ENCODE measurements around the gene SLC8A1.

- TF ChIP-seq, protein P1, sequence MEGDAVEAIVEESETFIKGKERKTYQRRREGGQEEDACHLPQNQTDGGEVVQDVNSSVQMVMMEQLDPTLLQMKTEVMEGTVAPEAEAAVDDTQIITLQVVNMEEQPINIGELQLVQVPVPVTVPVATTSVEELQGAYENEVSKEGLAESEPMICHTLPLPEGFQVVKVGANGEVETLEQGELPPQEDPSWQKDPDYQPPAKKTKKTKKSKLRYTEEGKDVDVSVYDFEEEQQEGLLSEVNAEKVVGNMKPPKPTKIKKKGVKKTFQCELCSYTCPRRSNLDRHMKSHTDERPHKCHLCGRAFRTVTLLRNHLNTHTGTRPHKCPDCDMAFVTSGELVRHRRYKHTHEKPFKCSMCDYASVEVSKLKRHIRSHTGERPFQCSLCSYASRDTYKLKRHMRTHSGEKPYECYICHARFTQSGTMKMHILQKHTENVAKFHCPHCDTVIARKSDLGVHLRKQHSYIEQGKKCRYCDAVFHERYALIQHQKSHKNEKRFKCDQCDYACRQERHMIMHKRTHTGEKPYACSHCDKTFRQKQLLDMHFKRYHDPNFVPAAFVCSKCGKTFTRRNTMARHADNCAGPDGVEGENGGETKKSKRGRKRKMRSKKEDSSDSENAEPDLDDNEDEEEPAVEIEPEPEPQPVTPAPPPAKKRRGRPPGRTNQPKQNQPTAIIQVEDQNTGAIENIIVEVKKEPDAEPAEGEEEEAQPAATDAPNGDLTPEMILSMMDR (IDR thresholded peaks at IDR 0.05; ENCODE audit: insufficient read depth, low read depth, low read length) = no peak
- TF ChIP-seq EZH2 (IDR thresholded peaks at IDR 0.05; ENCODE audit: insufficient read depth, low read length) = no peak
Observed at GRCh38 chr2:40394031-40394430, 57.9 kb downstream of the SLC8A1 start.

Measured in astrocyte (in vitro differentiated cells and primary cell).